ENCODE measurements around the gene NTSR1.

The NTSR1 gene

DNA sequence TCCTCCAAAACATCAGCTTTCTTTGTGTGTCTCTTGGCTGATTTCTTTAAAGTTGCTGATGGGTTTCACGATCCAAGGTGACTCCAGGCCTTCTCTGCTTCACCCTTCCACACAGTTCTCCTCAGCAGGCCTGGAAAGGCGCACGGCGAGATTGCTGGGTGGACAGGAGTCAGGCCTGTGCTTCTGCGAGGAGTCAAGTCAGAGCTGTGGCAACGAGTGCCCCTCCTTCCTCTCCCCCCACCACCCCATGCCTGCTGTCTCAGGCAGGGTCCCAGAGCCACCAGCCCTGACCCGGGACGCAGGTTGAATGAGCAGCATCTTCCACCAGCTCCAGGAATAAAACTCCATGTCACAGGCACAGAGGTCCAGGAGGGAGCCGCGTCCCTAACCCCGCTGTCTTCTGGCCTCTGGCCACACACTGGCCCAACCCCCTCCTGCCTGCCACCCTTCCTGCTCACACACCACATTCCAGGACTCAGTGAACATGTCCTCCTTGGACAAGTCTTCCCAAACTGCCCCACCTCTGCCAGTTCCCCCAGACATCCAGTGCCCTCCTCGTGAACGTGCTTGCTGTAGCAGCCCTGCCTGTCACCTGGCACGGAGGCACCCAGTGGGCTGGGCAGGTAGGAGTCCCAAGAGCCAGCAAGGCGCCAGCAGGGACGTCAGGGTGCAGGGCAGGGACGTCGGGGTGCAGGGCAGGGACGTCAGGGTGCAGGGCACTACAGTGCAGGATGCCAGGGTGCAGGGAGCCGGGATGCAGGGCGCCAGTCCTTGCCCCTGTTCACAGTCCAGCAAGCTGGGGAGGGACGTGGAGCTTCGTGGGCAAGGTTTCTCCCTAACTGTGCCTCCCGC lies 7.2 kb upstream of the NTSR1 start:
- Histone ChIP-seq H3K4me3 (ENCODE audit: low read length) (no peak overlapping the region), H3F3A (ENCODE audit: control insufficient read depth, insufficient read depth) (no peaks in the 10 kb centered on the region), H3K4me1 (ENCODE audit: control insufficient read depth, low read length) (no peaks in the 10 kb centered on the region), H3K27ac (ENCODE audit: low read depth, low read length) (no peak overlapping the region), H3K9me3 (ENCODE audit: control insufficient read depth, insufficient read depth, low read length) (no peaks in the 10 kb centered on the region), H4K20me1 (ENCODE audit: control insufficient read depth, insufficient read depth, low read depth, low read length) (no peaks in the 10 kb centered on the region), H3K27me3 (ENCODE audit: control insufficient read depth, low read length) (no peaks in the 10 kb centered on the region), H3K36me3 (ENCODE audit: control insufficient read depth, low read length) (no peaks in the 10 kb centered on the region), H3K9me2 (replicated peaks; ENCODE audit: control insufficient read depth, low read length) (no peaks in the 10 kb centered on the region), H3K79me2 (ENCODE audit: control insufficient read depth, low read length) (no peaks in the 10 kb centered on the region), H3K4me2 (ENCODE audit: low read length) (no peak overlapping the region)
- TF ChIP-seq, protein P1, sequence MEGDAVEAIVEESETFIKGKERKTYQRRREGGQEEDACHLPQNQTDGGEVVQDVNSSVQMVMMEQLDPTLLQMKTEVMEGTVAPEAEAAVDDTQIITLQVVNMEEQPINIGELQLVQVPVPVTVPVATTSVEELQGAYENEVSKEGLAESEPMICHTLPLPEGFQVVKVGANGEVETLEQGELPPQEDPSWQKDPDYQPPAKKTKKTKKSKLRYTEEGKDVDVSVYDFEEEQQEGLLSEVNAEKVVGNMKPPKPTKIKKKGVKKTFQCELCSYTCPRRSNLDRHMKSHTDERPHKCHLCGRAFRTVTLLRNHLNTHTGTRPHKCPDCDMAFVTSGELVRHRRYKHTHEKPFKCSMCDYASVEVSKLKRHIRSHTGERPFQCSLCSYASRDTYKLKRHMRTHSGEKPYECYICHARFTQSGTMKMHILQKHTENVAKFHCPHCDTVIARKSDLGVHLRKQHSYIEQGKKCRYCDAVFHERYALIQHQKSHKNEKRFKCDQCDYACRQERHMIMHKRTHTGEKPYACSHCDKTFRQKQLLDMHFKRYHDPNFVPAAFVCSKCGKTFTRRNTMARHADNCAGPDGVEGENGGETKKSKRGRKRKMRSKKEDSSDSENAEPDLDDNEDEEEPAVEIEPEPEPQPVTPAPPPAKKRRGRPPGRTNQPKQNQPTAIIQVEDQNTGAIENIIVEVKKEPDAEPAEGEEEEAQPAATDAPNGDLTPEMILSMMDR (IDR thresholded peaks at IDR 0.05; ENCODE audit: low read depth, low read length, poor library complexity, severe bottlenecking): no peak
- TF ChIP-seq EZH2phosphoT487 (IDR thresholded peaks at IDR 0.05; ENCODE audit: borderline replicate concordance, low read length): no peak

DNA sequence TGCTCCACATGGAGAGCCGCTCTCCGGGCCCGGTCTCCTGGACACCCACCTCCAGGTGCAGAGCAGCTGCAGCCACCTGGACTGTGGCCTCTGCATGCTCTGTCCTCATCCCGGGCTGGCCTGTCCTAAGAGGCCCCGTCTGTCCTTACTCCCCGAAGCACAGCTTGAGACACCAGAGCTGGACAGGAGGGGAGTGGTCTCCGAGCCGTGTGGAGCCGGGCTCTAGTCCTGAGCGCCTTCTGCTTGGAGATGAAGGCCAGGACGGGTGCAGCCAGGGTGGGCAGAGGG lies 6.7 kb upstream of the NTSR1 start:
- no peak overlapping the region for H3K4me2 ChIP-seq (ENCODE audit: low read length)
- no peaks in the 10 kb centered on the region for H4K20me1 ChIP-seq (ENCODE audit: control insufficient read depth, insufficient read depth, low read depth, low read length)
- H3K9me2 ChIP-seq (replicated peaks; ENCODE audit: control insufficient read depth, low read length): no peaks in the 10 kb centered on the region
- H3K36me3 ChIP-seq (ENCODE audit: control insufficient read depth, low read length): no peaks in the 10 kb centered on the region
- no peaks in the 10 kb centered on the region for H3K79me2 ChIP-seq (ENCODE audit: control insufficient read depth, low read length)
- TF ChIP-seq EZH2phosphoT487 (IDR thresholded peaks at IDR 0.05; ENCODE audit: borderline replicate concordance, low read length): no peak
- TF ChIP-seq, protein P1 (IDR thresholded peaks at IDR 0.05; ENCODE audit: low read depth, low read length, poor library complexity, severe bottlenecking): no peak
- H3K4me3 ChIP-seq (ENCODE audit: low read length): no peak overlapping the region
- no peaks in the 10 kb centered on the region for H3F3A ChIP-seq (ENCODE audit: control insufficient read depth, insufficient read depth)
- H3K27me3 ChIP-seq (ENCODE audit: control insufficient read depth, low read length): no peaks in the 10 kb centered on the region
- H3K9me3 ChIP-seq (ENCODE audit: control insufficient read depth, insufficient read depth, low read length): no peaks in the 10 kb centered on the region
- no peaks in the 10 kb centered on the region for H3K4me1 ChIP-seq (ENCODE audit: control insufficient read depth, low read length)
- H3K27ac ChIP-seq (ENCODE audit: low read depth, low read length): no peak overlapping the region

DNA sequence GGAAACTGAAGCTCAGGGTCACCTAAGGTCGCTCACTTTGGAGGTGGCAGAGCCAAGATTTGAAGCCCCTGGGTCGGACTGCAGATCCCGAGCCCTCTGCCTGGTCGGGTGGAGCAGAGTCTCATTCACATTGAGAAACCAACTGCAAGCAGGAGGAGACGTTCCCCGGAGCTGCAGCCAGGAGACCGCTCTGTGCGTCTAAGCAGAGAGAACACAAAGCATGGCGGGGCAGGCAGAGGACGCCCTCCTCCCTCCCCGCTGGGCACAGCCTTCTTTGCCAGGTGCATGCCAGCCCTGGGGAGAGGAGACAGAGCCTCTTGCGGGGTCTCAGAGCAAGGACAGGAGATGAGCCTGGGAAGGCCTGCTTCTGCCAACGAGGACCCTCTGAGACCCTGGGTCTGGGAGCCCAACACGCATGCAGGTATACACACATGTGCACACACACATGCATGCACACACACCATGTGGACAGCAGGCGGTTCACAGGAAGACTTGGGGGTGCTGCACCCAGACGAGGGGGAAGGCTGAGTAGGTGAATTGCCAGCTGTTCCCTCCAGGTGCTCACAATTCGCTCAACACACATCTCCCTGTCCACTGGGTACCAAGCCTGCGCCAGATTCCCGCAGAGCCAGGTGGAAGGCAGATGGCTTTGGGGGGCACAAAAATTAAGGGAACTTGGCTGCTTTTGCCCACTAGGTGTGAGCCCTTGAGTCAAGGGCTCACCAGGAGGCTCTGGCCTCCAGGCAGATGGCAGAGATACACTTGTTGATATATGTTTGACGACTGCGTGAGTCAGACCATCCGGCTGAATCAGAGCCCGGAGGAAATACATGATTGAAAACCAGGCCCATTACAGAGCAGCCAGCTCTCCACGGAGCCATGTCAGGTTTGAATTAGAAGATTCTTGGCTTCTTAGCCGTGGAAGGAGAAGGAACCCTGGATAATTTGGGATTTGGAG lies 5.5 kb upstream of the NTSR1 start:
- no peak overlapping the region for H3K4me2 ChIP-seq (ENCODE audit: low read length)
- H3K9me3 ChIP-seq (ENCODE audit: control insufficient read depth, insufficient read depth, low read length): no peaks in the 10 kb centered on the region
- H4K20me1 ChIP-seq (ENCODE audit: control insufficient read depth, insufficient read depth, low read depth, low read length): no peaks in the 10 kb centered on the region
- no peaks in the 10 kb centered on the region for H3K36me3 ChIP-seq (ENCODE audit: control insufficient read depth, low read length)
- no peak for TF ChIP-seq EZH2phosphoT487 (IDR thresholded peaks at IDR 0.05; ENCODE audit: borderline replicate concordance, low read length)
- TF ChIP-seq, protein P1 (IDR thresholded peaks at IDR 0.05; ENCODE audit: low read depth, low read length, poor library complexity, severe bottlenecking): no peak
- H3K4me1 ChIP-seq (ENCODE audit: control insufficient read depth, low read length): no peaks in the 10 kb centered on the region
- no peaks in the 10 kb centered on the region for H3K79me2 ChIP-seq (ENCODE audit: control insufficient read depth, low read length)
- no peaks in the 10 kb centered on the region for H3K9me2 ChIP-seq (replicated peaks; ENCODE audit: control insufficient read depth, low read length)
- no peaks in the 10 kb centered on the region for H3F3A ChIP-seq (ENCODE audit: control insufficient read depth, insufficient read depth)
- H3K27ac ChIP-seq (ENCODE audit: low read depth, low read length): no peak overlapping the region
- H3K27me3 ChIP-seq (ENCODE audit: control insufficient read depth, low read length): no peaks in the 10 kb centered on the region
- H3K4me3 ChIP-seq (ENCODE audit: low read length): no peak overlapping the region

Data from DOHH2 (cell line).